D341Med (cell line): Measurements from ENCODE around the gene CRELD2.

Experiments
- DNase-seq: peaks from one replicate; pipeline ENCODE4 v3.0.0; 2012; ENCODE audit warnings: low spot score

The CRELD2 gene

DNA sequence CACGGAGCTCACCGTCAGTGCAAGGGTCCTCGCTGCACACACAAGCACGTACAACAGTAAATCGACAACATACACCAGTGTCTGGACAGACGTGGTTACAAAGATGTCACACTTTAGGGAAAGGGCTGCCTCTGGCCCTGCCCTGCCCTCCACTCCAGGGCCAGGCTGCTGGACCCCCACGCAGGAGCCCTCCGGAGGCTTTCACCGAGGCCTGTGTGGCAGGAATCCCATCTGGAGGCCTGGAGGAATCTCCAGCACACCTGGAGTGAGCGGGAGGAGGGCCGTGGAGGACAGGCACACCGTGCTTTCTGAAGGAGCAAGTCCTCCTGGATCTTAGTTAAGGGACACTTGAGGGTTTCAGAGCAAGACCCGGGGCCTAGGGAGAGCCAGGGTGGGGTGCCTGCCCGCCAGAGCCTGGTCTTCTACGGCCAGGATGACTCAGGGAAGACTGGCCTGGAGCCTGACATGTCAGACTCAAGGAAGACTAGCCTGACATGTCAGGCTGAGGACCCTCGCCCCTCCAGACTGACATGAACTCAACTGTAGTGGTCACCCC is 40.0 kb downstream of the CRELD2 start:
- DNase-seq, result no peak

DNA sequence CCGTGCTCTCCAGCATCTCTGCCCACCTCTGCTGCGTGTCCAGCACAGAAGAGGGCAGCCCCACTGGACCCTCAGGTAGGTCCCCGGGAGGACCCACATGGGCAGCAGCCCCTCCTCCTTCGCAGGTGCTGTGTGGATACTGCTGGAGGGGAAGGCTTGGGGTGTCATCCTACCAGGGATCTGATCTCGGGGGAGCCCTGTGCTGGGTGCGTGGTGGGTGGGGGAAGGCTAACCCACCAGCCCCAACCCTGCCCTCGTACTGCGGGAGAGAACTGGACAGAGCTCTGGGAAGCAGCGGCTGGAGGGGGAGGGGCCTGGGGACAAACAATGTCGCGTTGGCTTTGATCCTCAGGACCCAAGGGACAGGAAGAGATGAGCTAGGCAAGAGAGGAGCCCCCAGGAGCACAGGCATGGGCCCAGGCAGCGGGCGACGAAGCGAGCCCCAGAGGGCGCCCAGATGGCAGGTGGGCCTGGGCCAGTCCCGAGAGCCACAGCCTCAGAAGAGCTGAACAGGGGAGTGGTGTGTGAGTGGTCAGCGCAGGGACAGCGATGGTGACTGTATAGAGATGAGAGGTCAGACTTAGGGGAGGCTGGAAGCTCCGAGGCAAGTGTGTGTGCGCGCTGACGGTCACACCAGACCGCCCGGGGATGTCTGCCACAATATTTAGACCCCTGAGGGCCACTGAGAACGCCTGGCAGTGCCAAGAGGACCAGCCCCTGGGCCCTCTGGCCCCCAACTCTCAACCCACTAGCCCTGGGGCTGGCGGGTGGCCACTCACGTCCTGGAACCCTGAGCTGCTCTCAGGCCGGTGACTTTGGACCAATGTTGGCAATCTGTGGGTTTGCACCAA is 40.7 kb downstream of the CRELD2 start:
- no peak for DNase-seq

DNA sequence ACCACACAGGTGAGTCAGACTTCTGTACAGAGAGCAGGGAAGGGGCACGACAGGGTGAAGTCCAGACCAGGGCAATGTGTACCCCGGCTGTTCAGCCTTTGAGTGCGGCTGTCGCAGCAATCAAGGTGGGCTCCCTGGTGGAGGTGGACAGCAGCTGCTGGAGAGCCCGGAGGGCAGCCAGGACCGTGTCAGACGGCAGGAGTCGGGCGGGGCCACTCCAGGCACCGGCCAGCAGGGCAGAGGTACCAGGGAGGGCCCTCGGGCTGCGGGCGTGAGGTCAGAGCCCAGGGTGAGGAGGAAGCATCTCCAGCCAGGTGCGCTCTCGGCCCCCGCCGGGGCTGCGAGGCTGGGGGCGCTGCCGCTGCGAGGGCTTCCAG is 41.3 kb downstream of the CRELD2 start:
- no peak for DNase-seq

DNA sequence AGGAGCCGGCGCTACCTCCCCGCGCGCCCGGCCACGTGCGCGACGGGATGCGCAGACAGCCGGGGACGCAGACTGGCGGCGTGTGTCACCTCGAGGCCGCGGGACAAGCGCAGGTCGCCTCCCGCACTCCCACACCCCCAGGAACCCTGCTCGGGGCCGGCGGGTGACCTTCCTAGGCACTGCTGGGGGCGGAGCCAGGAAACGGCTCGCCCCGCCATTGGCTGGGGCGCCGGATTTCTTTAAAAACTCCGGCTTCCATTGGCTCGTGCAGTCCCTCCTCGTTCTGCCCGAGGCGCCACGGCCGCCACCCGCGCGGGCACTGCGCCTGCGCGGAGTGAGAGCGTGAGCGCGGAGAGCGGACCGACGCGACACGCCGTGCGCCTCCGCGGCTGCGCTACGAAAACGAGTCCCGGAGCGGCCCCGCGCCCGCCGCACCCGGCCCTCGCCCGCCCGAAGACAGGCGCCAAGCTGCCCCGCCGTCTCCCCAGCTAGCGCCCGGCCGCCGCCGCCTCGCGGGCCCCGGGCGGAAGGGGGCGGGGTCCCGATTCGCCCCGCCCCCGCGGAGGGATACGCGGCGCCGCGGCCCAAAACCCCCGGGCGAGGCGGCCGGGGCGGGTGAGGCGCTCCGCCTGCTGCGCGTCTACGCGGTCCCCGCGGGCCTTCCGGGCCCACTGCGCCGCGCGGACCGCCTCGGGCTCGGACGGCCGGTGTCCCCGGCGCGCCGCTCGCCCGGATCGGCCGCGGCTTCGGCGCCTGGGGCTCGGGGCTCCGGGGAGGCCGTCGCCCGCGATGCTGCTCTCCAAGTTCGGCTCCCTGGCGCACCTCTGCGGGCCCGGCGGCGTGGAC is 41.9 kb downstream of the CRELD2 start, which contains the start of gene PIM3:
PIM3 (plus strand) TSS at position 614 of the 846 bp plus-strand sequence; CDS start at position 790, 176 bp downstream.
- DNase-seq, result peak; percentile 98

DNA sequence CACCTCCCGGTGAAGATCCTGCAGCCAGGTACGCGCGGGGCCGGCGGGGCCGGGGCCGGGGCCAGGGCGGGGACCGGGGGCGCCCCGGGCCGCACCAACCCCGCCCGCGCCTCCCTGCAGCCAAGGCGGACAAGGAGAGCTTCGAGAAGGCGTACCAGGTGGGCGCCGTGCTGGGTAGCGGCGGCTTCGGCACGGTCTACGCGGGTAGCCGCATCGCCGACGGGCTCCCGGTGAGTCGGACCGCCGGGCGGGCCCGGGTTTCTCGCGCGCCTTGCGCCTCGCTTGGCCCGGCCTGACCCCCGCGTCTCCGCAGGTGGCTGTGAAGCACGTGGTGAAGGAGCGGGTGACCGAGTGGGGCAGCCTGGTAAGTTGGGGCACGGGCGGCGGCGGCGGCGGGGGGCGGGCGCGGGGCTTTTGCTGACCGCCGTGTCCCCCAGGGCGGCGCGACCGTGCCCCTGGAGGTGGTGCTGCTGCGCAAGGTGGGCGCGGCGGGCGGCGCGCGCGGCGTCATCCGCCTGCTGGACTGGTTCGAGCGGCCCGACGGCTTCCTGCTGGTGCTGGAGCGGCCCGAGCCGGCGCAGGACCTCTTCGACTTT is 42.7 kb downstream of the CRELD2 start:
- DNase-seq, result no peak

DNA sequence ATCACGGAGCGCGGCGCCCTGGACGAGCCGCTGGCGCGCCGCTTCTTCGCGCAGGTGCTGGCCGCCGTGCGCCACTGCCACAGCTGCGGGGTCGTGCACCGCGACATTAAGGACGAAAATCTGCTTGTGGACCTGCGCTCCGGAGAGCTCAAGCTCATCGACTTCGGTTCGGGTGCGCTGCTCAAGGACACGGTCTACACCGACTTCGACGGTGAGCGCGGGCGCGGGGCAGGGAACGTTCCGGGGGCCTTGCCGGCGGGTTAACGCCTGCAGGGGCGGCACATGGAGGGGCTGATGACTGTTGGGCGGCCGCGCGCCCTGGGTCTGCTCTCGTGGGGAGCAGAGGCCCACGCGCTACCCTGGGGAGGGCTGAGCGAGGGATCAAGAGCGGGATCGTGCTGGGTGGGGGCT is 43.2 kb downstream of the CRELD2 start:
- DNase-seq, result no peak

DNA sequence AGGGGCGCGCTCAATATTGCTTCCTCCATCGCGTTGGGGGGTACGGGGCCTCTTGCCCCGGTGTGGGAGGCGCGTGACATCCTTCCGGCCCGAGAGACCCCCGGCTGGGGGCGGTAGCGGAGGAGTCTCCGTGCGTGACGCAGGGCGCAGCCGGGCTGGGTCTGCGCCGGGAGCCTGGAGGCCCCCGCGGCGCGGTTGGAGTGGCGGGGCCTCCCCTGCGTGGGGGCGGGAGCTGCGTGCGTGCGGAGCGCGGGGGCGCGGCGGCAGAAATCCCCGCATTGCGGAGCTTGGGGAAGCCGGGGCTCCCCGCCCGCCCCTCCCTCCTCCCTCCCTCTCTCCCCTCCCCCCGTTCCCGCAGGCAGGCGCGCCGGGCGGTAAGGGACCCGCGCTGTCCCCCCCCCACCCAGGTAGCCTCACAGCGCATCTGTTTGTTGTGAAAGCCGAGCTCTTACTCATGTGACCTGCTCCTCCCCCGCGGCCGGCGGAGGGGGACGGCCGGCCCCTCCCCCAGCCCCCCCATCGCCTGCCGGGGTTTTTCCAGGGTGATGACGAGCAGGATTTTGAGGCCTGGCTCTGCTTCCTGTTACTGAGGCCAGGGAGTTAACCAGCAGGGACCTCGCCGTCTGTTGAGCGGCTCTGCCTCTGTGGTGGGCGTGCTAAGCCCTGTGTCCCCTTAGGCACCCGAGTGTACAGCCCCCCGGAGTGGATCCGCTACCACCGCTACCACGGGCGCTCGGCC is 43.7 kb downstream of the CRELD2 start:
- peak; percentile 88 for DNase-seq

DNA sequence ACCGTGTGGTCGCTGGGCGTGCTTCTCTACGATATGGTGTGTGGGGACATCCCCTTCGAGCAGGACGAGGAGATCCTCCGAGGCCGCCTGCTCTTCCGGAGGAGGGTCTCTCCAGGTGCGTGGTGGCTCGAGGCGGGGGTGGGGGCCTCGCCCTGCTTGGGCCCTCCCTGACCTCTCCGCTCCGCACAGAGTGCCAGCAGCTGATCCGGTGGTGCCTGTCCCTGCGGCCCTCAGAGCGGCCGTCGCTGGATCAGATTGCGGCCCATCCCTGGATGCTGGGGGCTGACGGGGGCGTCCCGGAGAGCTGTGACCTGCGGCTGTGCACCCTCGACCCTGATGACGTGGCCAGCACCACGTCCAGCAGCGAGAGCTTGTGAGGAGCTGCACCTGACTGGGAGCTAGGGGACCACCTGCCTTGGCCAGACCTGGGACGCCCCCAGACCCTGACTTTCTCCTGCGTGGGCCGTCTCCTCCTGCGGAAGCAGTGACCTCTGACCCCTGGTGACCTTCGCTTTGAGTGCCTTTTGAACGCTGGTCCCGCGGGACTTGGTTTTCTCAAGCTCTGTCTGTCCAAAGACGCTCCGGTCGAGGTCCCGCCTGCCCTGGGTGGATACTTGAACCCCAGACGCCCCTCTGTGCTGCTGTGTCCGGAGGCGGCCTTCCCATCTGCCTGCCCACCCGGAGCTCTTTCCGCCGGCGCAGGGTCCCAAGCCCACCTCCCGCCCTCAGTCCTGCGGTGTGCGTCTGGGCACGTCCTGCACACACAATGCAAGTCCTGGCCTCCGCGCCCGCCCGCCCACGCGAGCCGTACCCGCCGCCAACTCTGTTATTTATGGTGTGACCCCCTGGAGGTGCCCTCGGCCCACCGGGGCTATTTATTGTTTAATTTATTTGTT is 44.6 kb downstream of the CRELD2 start:
- DNase-seq, result no peak

DNA sequence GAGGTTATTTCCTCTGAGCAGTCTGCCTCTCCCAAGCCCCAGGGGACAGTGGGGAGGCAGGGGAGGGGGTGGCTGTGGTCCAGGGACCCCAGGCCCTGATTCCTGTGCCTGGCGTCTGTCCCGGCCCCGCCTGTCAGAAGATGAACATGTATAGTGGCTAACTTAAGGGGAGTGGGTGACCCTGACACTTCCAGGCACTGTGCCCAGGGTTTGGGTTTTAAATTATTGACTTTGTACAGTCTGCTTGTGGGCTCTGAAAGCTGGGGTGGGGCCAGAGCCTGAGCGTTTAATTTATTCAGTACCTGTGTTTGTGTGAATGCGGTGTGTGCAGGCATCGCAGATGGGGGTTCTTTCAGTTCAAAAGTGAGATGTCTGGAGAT is 45.2 kb downstream of the CRELD2 start:
- DNase-seq, result no peak

DNA sequence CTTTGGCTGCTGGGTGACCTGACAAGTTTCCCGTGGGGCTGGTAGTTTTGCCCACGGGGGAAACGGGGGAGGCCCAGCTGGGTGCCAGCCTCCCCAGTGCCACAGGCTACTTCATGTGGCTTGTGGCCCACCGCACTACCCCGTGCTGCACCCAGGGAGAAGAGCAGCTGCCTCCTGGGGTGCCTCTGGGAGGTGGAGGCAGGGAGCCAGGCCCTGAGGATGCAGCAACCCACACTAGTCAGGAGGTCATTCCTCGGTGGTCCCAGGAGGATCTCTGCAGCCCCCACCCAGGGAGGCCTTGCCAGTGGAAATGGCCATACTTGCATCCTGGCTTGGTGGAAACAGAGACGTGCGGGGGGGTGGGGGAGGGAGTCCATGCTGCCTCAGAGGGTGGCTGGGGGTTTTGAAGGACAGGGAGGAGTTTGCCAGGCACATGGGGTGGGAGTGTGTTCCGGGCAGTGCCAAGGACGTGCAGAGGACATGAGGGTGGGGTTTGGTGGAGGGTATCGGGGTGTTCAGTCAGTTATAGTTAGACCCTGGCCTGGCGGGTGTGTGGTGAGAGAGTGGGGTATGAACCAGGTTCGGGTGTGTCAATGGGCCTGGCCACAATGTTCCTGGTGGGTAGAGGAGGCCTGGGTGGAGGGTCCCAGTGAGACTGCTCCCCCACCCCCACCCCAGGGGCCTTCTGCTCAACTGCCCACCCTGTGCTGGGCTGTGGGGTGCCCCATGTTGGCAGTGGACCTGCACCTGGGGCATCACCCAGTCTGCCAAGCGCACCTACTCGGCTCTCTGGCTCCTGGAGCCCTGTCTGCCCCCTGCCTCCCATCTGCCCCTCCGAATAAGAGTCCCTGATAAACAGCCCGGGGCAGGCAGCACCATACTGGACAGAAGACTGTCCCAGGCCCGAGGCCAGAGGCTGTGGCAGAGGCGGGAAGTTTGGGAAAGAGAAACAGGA is 46.0 kb downstream of the CRELD2 start:
- no peak for DNase-seq

DNA sequence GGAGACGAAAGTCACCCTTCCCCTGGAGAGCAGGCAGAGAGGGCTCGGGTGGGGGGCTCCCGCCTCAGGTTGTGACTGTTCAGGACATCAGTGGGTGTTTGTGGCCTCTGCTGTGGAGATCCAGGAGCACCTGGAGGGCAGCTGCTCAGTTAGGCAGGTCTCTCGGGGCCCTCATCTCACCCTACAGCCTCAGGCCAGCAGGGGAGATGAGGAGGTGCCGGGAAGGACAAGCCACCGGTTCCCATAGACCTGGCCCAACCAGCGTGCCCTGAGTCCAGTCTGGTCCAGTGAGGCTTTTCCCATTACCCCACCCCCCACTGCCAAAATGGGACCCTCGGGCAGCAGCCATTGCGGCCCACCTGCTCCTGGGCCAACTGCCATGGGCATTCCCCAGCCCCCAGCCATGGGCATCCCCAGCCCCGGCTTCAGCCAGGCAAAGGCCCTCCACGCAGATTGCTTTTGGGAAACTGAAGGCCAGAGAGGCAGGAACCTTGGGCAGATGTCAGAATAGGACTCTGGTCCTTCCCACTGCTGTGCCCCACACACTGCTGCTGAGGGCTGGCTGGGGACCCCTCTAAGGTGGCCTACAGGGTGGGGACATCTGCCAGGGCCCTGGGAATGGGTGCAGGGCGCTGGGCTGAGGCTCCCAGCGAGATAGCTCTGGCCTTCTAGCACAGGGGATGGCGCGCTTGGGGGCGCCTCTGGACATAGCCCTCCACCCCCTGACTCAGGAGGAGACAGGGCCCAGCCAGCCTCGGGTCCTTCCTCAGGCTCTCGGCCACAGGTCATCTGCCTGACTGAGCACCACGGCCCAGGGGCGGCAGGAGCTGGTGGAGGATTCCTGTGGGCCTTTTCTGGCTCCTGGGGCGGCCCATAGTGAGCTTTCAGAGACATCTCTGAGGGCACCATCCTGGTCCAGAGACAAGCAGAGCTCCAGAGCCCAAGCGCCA is 46.9 kb downstream of the CRELD2 start:
- DNase-seq, result no peak

DNA sequence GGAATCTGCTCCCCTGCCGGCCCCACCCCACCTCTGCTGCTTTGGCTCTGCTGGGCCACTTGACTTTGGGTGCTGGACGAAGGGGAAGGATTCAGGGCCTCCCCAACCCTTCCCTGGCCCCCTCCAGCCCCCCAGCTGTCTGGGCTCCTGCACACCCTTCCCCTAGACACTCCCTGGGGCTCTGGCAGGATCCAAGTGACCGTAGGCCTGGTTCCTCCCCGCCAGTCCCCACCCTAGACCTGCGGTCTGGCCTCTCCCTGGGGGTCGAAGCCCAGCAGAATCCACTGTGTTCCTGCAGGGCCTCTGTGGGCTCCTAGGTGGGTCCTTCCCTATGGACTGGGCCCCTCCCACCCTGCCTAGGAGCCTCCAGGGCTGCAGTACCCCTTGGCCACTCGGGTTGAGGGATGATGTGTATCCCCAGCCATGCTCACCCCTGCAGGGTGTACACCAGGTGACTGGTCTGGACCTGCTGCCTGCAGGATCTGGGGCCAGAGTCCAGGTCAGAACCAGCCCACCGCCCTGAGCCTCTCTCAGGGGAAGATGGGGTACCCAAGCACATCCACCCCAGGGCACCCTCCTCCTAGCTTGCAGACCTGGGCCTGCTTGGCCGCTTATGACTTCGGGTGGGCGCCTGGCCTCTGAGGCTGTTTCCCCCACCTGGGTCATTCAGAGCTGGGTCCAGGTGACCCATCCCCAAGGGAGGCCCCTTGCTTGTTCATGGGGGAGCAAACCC is 47.8 kb downstream of the CRELD2 start:
- no peak for DNase-seq

DNA sequence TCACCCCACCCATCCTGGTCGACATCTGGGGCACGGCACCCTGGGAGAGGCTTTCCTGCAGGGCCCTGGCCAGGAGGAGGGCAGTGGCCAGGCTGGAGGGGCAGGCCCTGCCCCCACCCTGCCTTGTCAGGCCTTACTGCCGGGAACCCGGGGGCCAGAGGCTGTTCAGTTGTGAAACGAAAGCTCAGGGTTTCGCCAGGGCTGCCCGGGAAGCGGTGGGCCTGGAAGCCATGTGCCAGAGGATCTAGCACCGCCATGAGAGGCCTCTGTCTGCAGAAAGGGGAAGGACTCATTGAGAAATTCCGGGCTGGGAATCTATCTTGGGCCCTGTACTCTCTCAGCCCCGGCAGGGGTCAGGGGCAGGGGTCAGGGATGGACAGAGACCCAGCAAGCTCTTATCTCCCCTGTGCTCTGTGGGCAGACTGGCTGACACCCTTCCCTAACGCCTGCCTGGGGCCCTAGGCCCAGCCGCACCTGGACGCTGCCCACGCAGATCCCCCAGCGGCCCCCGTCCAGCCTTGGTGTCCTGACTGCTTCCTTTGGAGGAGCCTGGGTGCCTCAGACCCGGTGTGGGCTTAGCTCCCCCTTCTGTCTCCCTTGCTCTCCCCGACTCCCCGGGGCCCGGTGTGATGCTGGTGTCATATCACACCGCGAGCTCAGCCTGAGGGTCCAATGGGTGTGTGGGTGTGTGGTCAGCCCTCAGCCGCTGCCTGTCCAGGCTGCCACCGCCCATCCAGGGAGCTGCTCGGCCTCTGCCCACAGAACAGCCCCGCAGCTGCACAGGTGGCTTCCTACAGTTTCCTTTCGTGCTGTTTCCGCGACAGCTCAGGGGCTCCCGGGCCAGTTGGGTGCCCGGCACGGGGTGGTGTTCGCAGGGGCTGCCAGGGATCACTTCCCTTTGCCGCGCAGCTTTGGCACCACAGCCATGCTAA is 48.6 kb downstream of the CRELD2 start:
- no peak for DNase-seq

DNA sequence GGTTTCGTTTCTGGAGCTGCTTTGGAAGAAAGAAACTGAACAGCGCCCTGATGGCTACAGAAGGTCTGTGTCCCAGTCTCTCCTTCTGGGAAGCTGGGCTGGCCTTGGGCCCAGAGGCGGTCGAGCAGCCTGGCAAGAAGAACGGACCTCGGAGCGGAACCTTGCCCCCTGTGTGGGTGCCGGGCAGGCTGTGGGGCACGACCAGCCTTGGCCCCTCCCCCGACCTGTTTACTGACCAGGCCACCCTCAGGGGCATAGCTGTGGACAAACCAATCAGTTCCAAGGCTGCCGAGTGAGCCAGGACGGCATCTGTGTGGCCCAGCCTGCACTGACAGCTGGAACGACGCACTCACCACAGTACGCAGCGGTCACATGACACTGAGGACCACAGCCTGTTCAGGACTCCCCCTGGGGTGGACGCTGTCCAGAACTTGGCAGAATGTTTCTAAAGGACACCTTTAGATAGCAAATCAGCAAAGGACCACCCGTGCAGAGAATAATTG is 49.3 kb downstream of the CRELD2 start:
- no peak for DNase-seq

DNA sequence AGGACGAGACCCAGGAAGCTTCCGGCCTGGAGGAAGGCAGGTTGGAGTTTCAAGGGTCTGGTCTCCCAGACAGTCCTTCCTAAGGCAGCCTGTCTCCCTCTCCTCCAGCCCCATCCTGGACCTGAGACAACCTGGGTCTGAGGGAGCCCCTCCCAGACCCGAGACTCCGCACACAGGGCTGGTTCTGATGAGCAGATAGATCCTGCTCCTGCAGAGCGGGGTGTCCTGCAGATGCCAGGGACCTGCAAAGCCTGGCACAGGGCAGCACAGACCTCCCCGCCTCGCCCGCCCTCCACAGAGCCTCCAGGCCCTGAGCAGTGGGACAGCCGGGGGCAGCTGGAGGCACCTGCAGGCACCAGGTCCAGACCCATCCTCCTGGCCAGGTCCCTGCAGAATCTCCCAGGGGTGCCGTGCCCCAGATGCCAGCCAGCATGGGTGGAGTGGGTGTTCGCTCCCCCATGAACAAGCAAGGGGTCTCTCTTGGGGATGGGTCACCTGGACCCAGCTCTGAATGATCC is 49.9 kb downstream of the CRELD2 start:
- no peak for DNase-seq
